Medulla oblongata (tissue), 1 donor: ENCODE data around the gene SDF4.
"Not testable (repeated sequence)": the region's sequence is repeated elsewhere in the genome, so short reads cannot be mapped to it uniquely, and the experiment has no call there.

ENCODE experiments used
- DNase-seq: peaks from one replicate; pipeline ENCODE4 v3.0.0-alpha.2; 2015; ENCODE audit errors: extremely low spot score

SDF4 gene

GRCh38 chr1:1199961-1200875, 31.6 kb downstream of the SDF4 start:
- no peak for DNase-seq

- DNase-seq, result no peak
Observed at GRCh38 chr1:1199141-1199960, 32.5 kb downstream of the SDF4 start.

- no peak for DNase-seq
Observed at GRCh38 chr1:1198423-1199140, 33.2 kb downstream of the SDF4 start.

- DNase-seq, result no peak
Observed at GRCh38 chr1:1197551-1198422, 34.0 kb downstream of the SDF4 start.

GRCh38 chr1:1197188-1197500, 34.7 kb downstream of the SDF4 start:
- no peak for DNase-seq

GRCh38 chr1:1196431-1197187, 35.2 kb downstream of the SDF4 start:
- no peak for DNase-seq

GRCh38 chr1:1195726-1196125, 36.1 kb downstream of the SDF4 start:
- not testable (repeated sequence) for DNase-seq

- DNase-seq, result no peak
Observed at GRCh38 chr1:1194723-1195122, 37.1 kb downstream of the SDF4 start.

GRCh38 chr1:1191734-1192133, 40.1 kb downstream of the SDF4 start:
- no peak for DNase-seq

GRCh38 chr1:1189111-1189510, 42.7 kb downstream of the SDF4 start:
- no peak for DNase-seq

GRCh38 chr1:1187938-1188337, 43.9 kb downstream of the SDF4 start:
- DNase-seq, result no peak

- peak; percentile 40 for DNase-seq
Observed at GRCh38 chr1:1185101-1185765, 46.6 kb downstream of the SDF4 start.

- no peak for DNase-seq
Observed at GRCh38 chr1:1183833-1184775, 47.7 kb downstream of the SDF4 start.

GRCh38 chr1:1183221-1183747, 48.5 kb downstream of the SDF4 start:
- DNase-seq, result no peak

GRCh38 chr1:1182491-1183220, 49.1 kb downstream of the SDF4 start:
- no peak for DNase-seq

- DNase-seq, result no peak
Observed at GRCh38 chr1:1181938-1182410, 49.8 kb downstream of the SDF4 start.

GRCh38 chr1:1181129-1181937, 50.5 kb downstream of the SDF4 start:
- no peak for DNase-seq
